Hepatocyte (in vitro differentiated cells): ENCODE measurements around the gene PHYHIPL.

Source experiments
- EZH2 ChIP-seq: fragments of 200-600 bp; sonication (generic); IDR thresholded peaks from 2 replicates; pipeline ENCODE4 v1.6.1; 2016; ENCODE audit warnings: antibody characterized with exemption, mild to moderate bottlenecking, borderline replicate concordance
- EZH2phosphoT487 ChIP-seq: fragments of 200-600 bp; sonication (generic); IDR thresholded peaks from one replicate; pipeline ENCODE4 v1.6.1; 2018; ENCODE audit warnings: antibody characterized with exemption, mild to moderate bottlenecking, low read depth, moderate library complexity; ENCODE audit not compliant: unreplicated experiment, severe bottlenecking
- TF ChIP-seq, protein P1 (sequence below): fragments of 200-600 bp; sonication (generic); IDR thresholded peaks from 2 replicates; pipeline ENCODE4 v1.5.1; 2016; ENCODE audit warnings: antibody characterized with exemption, mild to moderate bottlenecking; ENCODE audit not compliant: poor library complexity

DNA sequence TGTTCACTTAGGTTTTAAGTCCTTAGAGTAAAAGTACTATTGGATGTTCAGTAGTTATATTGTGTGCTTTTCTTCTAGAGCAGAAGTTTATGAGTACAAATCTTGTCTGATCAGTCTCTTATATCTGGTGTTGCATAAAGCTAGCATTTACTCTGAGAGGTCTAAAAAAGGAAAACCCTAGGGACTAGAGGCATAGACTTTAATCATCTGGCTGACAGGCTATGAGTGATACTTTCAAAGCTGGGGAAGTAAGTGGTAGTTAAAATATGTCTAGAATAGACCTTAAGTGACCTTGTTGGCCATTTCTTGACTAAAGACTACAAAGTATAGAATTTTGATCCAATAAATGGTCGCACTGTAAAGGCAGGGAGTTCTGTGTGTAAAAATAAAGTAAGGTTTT is 32.9 kb upstream of the PHYHIPL start:
- TF ChIP-seq, protein P1, sequence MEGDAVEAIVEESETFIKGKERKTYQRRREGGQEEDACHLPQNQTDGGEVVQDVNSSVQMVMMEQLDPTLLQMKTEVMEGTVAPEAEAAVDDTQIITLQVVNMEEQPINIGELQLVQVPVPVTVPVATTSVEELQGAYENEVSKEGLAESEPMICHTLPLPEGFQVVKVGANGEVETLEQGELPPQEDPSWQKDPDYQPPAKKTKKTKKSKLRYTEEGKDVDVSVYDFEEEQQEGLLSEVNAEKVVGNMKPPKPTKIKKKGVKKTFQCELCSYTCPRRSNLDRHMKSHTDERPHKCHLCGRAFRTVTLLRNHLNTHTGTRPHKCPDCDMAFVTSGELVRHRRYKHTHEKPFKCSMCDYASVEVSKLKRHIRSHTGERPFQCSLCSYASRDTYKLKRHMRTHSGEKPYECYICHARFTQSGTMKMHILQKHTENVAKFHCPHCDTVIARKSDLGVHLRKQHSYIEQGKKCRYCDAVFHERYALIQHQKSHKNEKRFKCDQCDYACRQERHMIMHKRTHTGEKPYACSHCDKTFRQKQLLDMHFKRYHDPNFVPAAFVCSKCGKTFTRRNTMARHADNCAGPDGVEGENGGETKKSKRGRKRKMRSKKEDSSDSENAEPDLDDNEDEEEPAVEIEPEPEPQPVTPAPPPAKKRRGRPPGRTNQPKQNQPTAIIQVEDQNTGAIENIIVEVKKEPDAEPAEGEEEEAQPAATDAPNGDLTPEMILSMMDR = no peak
- TF ChIP-seq EZH2 (no peak), EZH2phosphoT487 (no peak)
